GM23338 (cell line): ENCODE results near the gene NEK4. TPM values are rescaled to one million over a fixed set of nuclear protein-coding genes. Genes with fewer than 3 reads are reported as not detected.

Experiments
- ATAC-seq: fragments of 200-7000 bp; cut with Tn5 transposase; 3 replicates; pipeline ENCODE4 v1.9.1; 2020
- DNase-seq: peaks from one replicate; pipeline ENCODE4 v3.0.0-alpha.2; 2015; ENCODE audit warnings: low spot score
- H2AFZ ChIP-seq: fragments of 200-600 bp; sonication (generic); 2 replicates; pipeline ENCODE4 v1.8.0; 2016; ENCODE audit warnings: antibody characterized with exemption, mild to moderate bottlenecking, moderate library complexity
- H3F3A ChIP-seq: fragments of 200-600 bp; sonication (generic); replicated peaks from 2 replicates; pipeline ENCODE4 v1.8.0; 2017; ENCODE audit warnings: antibody characterized with exemption, mixed run types, low read depth
- H3K27ac ChIP-seq: fragments of 200-600 bp; sonication (generic); 2 replicates; pipeline ENCODE4 v1.6.1; 2016; ENCODE audit warnings: low read depth
- H3K27me3 ChIP-seq: fragments of 200-600 bp; sonication (generic); 2 replicates; pipeline ENCODE4 v1.8.0; 2016; ENCODE audit warnings: mild to moderate bottlenecking, mixed run types, moderate library complexity; ENCODE audit not compliant: insufficient read depth
- H3K36me3 ChIP-seq: fragments of 200-600 bp; sonication (generic); 2 replicates; pipeline ENCODE4 v1.8.0; 2016; ENCODE audit warnings: mild to moderate bottlenecking; ENCODE audit not compliant: insufficient read depth
- H3K4me1 ChIP-seq: fragments of 200-600 bp; sonication (generic); 2 replicates; pipeline ENCODE4 v1.8.0; 2016; ENCODE audit warnings: mild to moderate bottlenecking, moderate library complexity; ENCODE audit not compliant: insufficient read depth
- H3K4me2 ChIP-seq: fragments of 200-600 bp; sonication (generic); 2 replicates; pipeline ENCODE4 v1.7.1; 2017; ENCODE audit warnings: mixed run types
- H3K4me3 ChIP-seq: fragments of 200-600 bp; sonication (generic); 2 replicates; pipeline ENCODE4 v1.6.1; 2016; ENCODE audit warnings: mixed run types
- H3K79me2 ChIP-seq: fragments of 200-600 bp; sonication (generic); replicated peaks from 2 replicates; pipeline ENCODE4 v1.8.0; 2017; ENCODE audit warnings: mild to moderate bottlenecking; ENCODE audit not compliant: insufficient read depth
- H3K9me2 ChIP-seq: fragments of 200-600 bp; sonication (generic); 2 replicates; pipeline ENCODE4 v1.8.0; 2017; ENCODE audit not compliant: insufficient read depth
- H4K20me1 ChIP-seq: fragments of 200-600 bp; sonication (generic); replicated peaks from 2 replicates; pipeline ENCODE4 v1.8.0; 2017; ENCODE audit warnings: mild to moderate bottlenecking; ENCODE audit not compliant: insufficient read depth
- H3K27ac Mint-ChIP-seq: 2 replicates; pipeline ENCODE4 v1.8.0; 2020; ENCODE audit warnings: inconsistent platforms, mild to moderate bottlenecking, moderate library complexity, mixed read lengths
- H3K27me3 Mint-ChIP-seq: 3 replicates; pipeline ENCODE4 v1.8.0; 2022; ENCODE audit warnings: low read depth, mild to moderate bottlenecking, moderate library complexity, mixed read lengths, inconsistent platforms; ENCODE audit not compliant: insufficient read depth, poor library complexity
- H3K36me3 Mint-ChIP-seq: 3 replicates; pipeline ENCODE4 v1.8.0; 2021; ENCODE audit warnings: low read depth, mild to moderate bottlenecking, inconsistent platforms, moderate library complexity, mixed read lengths
- H3K4me1 Mint-ChIP-seq: 3 replicates; pipeline ENCODE4 v1.8.0; 2020; ENCODE audit warnings: mild to moderate bottlenecking, inconsistent platforms, mixed read lengths
- H3K4me3 Mint-ChIP-seq: 3 replicates; pipeline ENCODE4 v1.8.0; 2021; ENCODE audit warnings: moderate library complexity, mild to moderate bottlenecking, inconsistent platforms, mixed read lengths
- H3K9me3 Mint-ChIP-seq: 3 replicates; pipeline ENCODE4 v1.8.0; 2020; ENCODE audit warnings: moderate library complexity, mild to moderate bottlenecking, inconsistent platforms, mixed read lengths
- CREB1 ChIP-seq: fragments of 250-450 bp; sonication (Bioruptor Pico); IDR thresholded peaks from 2 replicates; pipeline ENCODE4 v1.5.0; 2020; ENCODE audit warnings: low read depth, mild to moderate bottlenecking, moderate library complexity
- CTCF ChIP-seq, 2 experiments: fragments of 200-600 bp in 1 of 2; sonication (generic) in 1 of 2; conservative IDR thresholded peaks; 2 replicates each; pipeline versions ENCODE4 v1.5.1 to v1.6.1; 2016 to 2017; ENCODE audit warnings: antibody characterized with exemption in 2 of 2, low read depth in 2 of 2, mild to moderate bottlenecking in 2 of 2, moderate library complexity in 1 of 2
- ETS1 ChIP-seq: IDR thresholded peaks from 2 replicates; pipeline ENCODE4 v1.6.1; 2016; ENCODE audit warnings: antibody characterized with exemption
- EZH2 ChIP-seq: fragments of 200-600 bp; sonication (generic); IDR thresholded peaks from one replicate; pipeline ENCODE4 v1.8.0; 2017; ENCODE audit warnings: antibody characterized with exemption, mild to moderate bottlenecking, low read depth; ENCODE audit not compliant: unreplicated experiment
- EZH2phosphoT487 ChIP-seq: fragments of 200-600 bp; sonication (generic); IDR thresholded peaks from one replicate; pipeline ENCODE4 v1.8.1; 2018; ENCODE audit warnings: antibody characterized with exemption; ENCODE audit not compliant: unreplicated experiment
- JUNB ChIP-seq: IDR thresholded peaks from one replicate; pipeline ENCODE4 v1.6.1; 2016; ENCODE audit warnings: antibody characterized with exemption; ENCODE audit not compliant: unreplicated experiment
- NANOG ChIP-seq: IDR thresholded peaks from 2 replicates; pipeline ENCODE4 v1.6.1; 2016; ENCODE audit warnings: antibody characterized with exemption, borderline replicate concordance
- POLR2AphosphoS5 ChIP-seq: IDR thresholded peaks from 2 replicates; pipeline ENCODE4 v1.6.1; 2016; ENCODE audit warnings: antibody characterized with exemption, low read depth
- REST ChIP-seq: IDR thresholded peaks from one replicate; pipeline ENCODE4 v1.6.1; 2018; ENCODE audit warnings: antibody characterized with exemption; ENCODE audit not compliant: unreplicated experiment
- STAT1 ChIP-seq: IDR thresholded peaks from one replicate; pipeline ENCODE4 v1.6.1; 2016; ENCODE audit warnings: antibody characterized with exemption; ENCODE audit not compliant: unreplicated experiment
- ZNF114 ChIP-seq: fragments of 250-450 bp; sonication (Bioruptor Pico); IDR thresholded peaks from 2 replicates; pipeline ENCODE4 v1.5.0; 2020; ENCODE audit warnings: mild to moderate bottlenecking, moderate library complexity
- ZNF331 ChIP-seq: fragments of 250-450 bp; sonication (Bioruptor Pico); IDR thresholded peaks from 2 replicates; pipeline ENCODE4 v1.5.0; 2020; ENCODE audit warnings: low read depth, mild to moderate bottlenecking, moderate library complexity
- ZNF462 ChIP-seq: fragments of 250-450 bp; sonication (Bioruptor Pico); IDR thresholded peaks from 2 replicates; pipeline ENCODE4 v1.5.0; 2020; ENCODE audit warnings: mild to moderate bottlenecking, moderate library complexity
- polyA plus RNA-seq: library from polyadenylated mRNA; unstranded; fragments of >200 nt; fragmentation: Nextera tagmentation; extraction: Ambion mirVana; gene quantifications from 2 replicates; pipeline ENCODE4 v1.2.1, GENCODE V29; 2016
- total RNA-seq: library from RNA; depleted of rRNA; stranded (reverse); fragments of >200 nt; shearing (Covaris generic); gene quantifications from 2 replicates; pipeline ENCODE4 v1.2.3, GENCODE V29; 2014

NEK4 gene
- total and polyA plus RNA-seq, 2 experiments from 2014 or later: 8.6 to 42.7 TPM

- Mint-ChIP-seq H3K4me1 (peaks cover 12% of the 10 kb centered on the region), H3K4me3 (no peak overlapping the region), H3K36me3 (no peaks in the 10 kb centered on the region; the same call in 2 of the 3 replicates), H3K9me3 (peaks cover 2% of the 10 kb centered on the region; the same call in 1 of the 3 replicates), H3K27me3 (peaks cover 18% of the 10 kb centered on the region), H3K27ac (no peak overlapping the region)
- no peaks in the 10 kb centered on the region for H3F3A ChIP-seq
- H3K4me3 ChIP-seq: no peak overlapping the region
- H3K4me1 ChIP-seq: no peaks in the 10 kb centered on the region
- no peak overlapping the region for H3K27ac ChIP-seq
- TF ChIP-seq CREB1 (CRISPR knock-in tag) (no peak), STAT1 (no peak), EZH2phosphoT487 (no peak), NANOG (no peak), CTCF (conservative IDR thresholded peaks at IDR 0.05; ENCODE audit: low read depth in 2 of 2) (no peak), JUNB (no peak), ETS1 (no peak), ZNF331 (CRISPR knock-in tag) (no peak), POLR2AphosphoS5 (no peak), REST (no peak), ZNF114 (CRISPR knock-in tag) (no peak), ZNF462 (CRISPR knock-in tag) (no peak), EZH2 (no peak)
- ATAC-seq: no peak
- H2AFZ ChIP-seq: no peak overlapping the region
- H4K20me1 ChIP-seq: no peaks in the 10 kb centered on the region
- H3K27me3 ChIP-seq: no peaks in the 10 kb centered on the region
- no peak for DNase-seq
- no peaks in the 10 kb centered on the region for H3K79me2 ChIP-seq
- H3K36me3 ChIP-seq: no peaks in the 10 kb centered on the region
- H3K9me2 ChIP-seq: peaks cover 6% of the 10 kb centered on the region; the same call in 1 of the 2 replicates
- H3K4me2 ChIP-seq: no peak overlapping the region
Measured at GRCh38 chr3:52783211-52783555, 12.4 kb upstream of the NEK4 start.
